Right ventricle myocardium superior (tissue), 1 donor: ENCODE results near the gene SH3GL1. TPM values are rescaled to one million over a fixed set of nuclear protein-coding genes. Genes with fewer than 3 reads are reported as not detected.

Experiments
- ATAC-seq: fragments of 200-7000 bp; cut with Tn5 transposase; one replicate; pipeline ENCODE4 v1.9.1; 2020; ENCODE audit warnings: mild to moderate bottlenecking; ENCODE audit not compliant: poor library complexity
- DNase-seq: peaks from one replicate; pipeline ENCODE4 v3.0.0-alpha.2; 2020
- intact Hi-C: fragments of 100-400 bp; cut with DNase I; formaldehyde crosslinking; loops from one replicate; pipeline ENCODE4 v1.11.2; 2022
- total RNA-seq: library from RNA; stranded (reverse); fragmentation: NEBNext Ultra II Directional; extraction: Animal tissue kit (Norgen Biotek cat#: 25700); gene quantifications from one replicate; pipeline ENCODE4 v1.2.1, GENCODE V29; 2021
- donor health status: DM: no; HTN: yes; CAD: no; lungs with severe emphysema.

The SH3GL1 gene
- total RNA-seq, 1 donor from 2014 or later = 18.6 TPM

- intact Hi-C loops = no loop called here
- ATAC-seq (no peak), DNase-seq (no peak)
Observed at GRCh38 chr19:4385291-4386040, 14.9 kb downstream of the SH3GL1 start.

DNA sequence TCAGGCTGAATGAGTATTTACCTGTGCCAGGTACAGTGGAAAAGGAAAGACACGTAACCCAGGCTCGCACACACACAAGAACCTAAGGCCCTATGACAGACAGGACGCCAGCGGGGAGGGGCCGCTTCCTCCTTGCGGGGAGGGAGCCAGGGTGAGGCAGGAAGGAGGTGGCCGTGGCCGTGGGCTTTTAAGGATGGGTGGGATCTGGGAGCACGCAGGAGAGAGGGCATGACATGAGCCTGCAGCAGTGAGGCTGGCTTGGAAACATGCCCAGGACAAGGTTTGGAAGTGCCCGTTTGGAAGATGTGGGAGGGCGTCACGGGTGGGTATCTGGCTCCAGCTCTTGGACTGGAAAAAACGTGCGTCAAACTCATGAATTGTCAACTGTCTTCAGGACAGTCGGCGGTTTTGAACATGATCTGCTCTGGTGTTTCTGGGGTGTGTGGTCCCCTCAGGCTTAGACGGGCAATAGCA, 20.1 kb downstream of the SH3GL1 start:
- peak; percentile 76 for DNase-seq
- intact Hi-C loops = no loop called here

GRCh38 chr19:4379383-4380253, 20.7 kb downstream of the SH3GL1 start:
- DNase-seq (peak; percentile 52), ATAC-seq (peak; percentile 18)
- intact Hi-C loops = no loop called here

More for the DNA sequence above, 20.1 kb downstream of the SH3GL1 start:
- ATAC-seq = peak; percentile 30

GRCh38 chr19:4378886-4379285, 21.5 kb downstream of the SH3GL1 start:
- ATAC-seq (no peak), DNase-seq (no peak)
- intact Hi-C loops = no loop called here

GRCh38 chr19:4376991-4377781, 23.2 kb downstream of the SH3GL1 start:
- ATAC-seq (no peak), DNase-seq (no peak)
- intact Hi-C loops = no loop called here

- intact Hi-C loops = no loop called here
- no peak for DNase-seq
- ATAC-seq = no peak
Observed at GRCh38 chr19:4376671-4376990, 23.7 kb downstream of the SH3GL1 start.

DNA sequence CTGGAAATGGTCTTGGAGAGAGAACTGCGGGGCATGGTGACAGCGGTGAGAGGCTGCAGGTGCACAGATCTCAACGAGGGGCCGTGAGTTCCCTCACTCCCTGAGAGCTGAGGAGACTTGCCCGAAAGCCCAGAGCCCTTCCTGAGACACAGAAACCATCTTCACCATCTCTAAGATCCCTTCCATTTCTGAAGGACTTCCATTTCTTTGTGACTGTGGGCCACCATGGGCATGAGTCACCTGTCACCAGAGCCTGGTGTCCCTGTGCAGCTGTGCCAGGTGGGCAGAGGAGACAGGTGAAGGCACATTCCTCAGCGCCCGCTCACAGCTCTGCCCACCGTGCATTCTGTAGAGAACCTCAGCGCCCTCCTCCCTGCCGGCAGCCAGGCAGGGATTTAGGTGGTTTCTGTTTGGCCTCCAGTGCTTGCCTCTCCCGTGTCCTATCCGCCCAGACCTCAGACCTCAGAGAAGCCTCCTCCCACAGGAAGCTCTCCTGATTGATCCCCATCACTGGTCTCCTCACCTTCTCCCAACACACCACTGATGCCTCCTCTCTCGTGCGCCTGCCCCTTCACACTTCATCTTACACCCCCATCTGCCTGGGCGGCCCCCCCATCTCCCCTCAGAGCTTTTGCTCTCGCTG, 24.2 kb downstream of the SH3GL1 start:
- intact Hi-C loops = no loop called here
- no peak for DNase-seq
- no peak for ATAC-seq

DNA sequence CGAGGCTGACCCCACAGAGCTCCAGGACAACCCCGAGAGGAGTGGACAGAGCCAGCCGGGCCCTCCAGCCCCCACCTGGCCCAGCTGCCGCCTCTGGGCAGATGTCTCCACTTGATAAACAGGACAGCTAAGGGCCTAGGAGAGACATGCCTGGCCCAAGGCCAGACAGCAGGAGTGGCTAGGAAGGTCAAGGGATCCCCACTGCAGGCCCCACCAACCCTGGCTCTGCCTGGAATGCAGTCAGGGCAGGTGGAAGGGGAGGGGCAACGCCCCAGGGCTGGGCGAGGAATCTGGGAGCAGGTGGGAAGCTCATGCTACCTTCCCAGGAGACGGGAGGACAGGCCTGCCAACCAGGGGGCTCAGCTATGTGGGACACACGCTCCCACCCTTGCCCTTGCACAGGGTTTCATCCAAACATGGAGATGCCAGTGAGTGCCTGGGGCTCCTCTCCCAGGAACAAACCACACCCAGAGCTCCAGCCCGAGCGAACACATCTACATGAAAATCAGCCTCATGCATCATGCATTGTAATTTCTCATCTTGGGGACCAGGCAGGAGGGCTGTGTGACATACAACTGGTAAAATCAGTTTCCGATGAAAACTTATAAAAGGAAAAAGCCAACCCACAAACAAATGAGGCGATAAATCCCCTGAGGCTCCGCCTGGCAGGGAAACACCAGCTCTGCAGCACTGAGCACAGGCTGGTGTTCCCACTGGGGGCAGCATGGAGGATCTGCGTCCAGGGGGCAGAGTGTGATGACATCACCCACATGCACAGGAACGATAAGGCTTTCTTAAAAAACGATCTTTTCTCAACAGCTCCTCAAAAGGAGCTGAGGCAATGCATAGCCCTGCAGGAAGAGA, 25.0 kb downstream of the SH3GL1 start:
- peak; percentile 55 for DNase-seq
- peak; percentile 0 for ATAC-seq
- intact Hi-C loops = no loop called here

GRCh38 chr19:4374498-4375163, 25.7 kb downstream of the SH3GL1 start:
- ATAC-seq (peak; percentile 66), DNase-seq (peak; percentile 88)
- intact Hi-C loops = no loop called here

GRCh38 chr19:4373601-4374497, 26.5 kb downstream of the SH3GL1 start:
- ATAC-seq (peak; percentile 62), DNase-seq (peak; percentile 75)
- intact Hi-C loops = no loop called here

DNA sequence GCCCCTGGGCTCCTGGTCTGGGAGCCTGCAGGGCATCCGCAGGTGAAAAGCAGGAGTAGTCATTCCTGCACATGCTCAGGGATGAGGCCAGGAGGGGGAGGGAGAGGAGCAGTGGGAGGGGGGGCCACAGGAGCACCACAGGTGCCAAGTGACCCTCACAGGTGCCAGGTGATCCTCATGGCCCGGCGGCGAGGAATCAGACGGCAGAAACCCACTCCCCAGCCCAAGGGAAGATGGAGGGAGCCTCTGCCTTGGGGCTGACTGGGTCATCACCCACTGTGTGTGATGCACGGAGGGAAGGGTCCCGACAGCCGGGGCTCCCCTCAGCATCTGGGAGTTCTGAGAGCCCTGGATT, 27.4 kb downstream of the SH3GL1 start:
- ATAC-seq (no peak), DNase-seq (no peak)
- intact Hi-C loops = no loop called here

DNA sequence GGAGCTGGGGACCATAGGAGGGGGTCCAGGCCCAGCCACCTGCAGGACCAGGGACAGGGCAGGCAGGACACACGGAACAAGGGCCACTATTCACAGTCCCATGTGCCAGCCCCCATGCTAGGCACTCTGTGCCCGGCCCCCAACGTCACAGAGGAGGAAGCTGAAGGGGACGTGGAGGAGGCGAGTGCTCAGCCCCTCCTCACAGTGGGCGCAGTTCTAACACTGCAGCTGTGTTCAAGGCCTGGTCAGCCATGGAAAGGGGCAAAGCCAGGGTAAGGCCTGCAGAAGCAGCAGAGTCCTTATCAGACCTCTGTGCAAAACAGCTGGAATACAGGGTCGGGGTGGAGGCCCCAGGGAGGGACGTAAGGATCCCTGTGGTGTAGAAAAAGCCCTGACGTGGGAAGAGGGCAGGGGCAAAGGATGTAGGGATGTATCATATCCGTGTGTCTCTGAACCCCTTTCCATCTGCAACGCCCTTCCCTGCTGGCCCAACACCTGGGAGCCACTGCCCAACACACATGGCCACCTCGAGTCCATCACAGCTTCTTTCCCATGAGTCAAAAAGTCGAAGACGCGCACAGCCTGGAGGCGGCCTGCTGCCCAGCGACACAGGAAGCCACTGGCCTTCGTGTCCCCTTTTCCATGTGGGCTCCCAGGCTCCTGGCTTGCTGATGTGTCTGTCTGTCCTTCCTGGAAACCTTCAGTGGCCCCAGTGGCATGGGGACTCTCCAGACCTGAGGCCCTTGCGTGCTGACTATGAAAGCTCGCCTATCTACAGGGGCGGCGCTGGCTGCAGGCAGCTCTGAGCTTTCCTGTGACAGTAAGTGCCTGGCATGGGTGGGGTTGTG, 28.0 kb downstream of the SH3GL1 start:
- no peak for ATAC-seq
- DNase-seq = no peak
- intact Hi-C loops = no loop called here

DNA sequence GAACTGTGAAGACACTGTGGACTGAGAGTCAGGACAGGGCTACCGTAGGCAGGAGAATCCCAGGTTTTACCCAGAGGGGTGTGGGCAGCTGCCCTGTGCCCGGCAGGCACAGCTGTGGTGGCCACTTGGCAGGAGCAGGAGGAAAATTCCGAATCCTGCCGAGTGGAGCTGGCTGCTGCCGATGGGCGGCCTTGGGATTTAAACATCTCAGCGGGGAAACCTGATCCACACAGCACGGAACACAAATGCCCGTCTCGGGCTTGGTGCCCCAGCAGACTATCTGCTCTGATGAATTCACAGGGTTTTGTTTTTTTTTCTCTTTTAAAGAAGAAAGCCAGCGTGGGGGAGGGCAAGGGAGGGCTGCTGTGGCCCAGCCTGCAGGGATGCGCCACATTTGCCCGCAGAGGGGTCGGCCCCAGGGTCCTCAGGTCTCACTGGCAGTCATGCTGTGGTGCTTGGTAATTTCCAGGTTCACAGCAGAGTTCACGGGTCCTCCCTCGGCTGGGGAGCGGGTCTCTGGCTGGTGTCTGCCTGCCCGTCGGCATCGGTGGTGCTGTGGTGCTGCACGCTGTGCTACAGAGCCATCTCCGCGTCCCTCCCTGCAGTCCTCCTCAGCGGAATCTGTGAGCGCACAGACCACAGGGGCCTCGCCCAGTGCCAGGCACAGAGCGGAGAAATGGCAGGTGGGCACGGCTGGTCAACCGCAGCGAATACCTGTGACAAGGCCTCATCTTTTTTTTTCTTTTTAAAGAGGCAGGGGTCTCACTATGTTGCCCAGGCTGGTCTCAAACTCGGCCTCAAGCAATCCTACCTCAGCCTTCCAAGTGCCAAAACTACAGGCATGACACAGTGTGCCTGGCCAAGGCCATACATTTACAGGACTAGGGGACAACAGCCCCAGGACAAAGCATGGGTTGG, 28.8 kb downstream of the SH3GL1 start:
- intact Hi-C loops = no loop called here
- DNase-seq = no peak
- ATAC-seq = no peak

DNA sequence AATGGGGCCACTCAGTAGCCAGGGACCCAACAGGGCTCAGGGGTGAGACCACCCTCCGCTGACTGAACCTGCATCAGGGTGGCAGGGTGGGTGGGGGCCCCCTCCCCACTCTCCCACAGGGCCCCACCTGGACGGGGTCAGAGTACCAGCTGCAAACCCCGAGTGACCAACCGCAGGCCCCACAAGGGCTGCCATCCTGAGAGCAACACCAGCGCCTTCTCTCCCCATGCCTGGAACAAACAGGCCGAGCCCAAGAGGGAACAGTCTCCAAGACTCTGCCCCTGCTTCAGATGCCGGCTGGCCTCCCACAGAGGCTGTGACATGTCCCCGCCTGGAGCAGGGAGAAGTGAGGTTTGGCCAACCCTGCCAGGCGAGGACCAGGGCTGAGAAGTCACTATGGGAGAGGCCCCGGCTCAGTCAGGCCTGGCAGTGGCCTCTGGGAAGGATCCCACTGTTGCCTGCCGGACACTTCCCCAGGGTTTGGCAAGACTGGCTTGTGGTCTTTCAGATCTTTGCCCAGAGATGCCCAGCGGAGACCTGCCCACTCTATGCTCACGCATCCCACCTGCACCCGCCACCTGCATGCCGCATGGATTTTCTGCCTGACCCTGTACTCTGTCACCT, 29.8 kb downstream of the SH3GL1 start:
- intact Hi-C loops = no loop called here
- DNase-seq (no peak), ATAC-seq (no peak)
